HG03103 (cell line): ENCODE data around the gene DECR2.
A peak's percentile ranks its signal among the peaks of the same experiment; 100 is the strongest.

Experiments
- ATAC-seq: cut with Tn5 transposase; IDR thresholded peaks from one replicate; pipeline ENCODE4 v1.9.1; 2021; ENCODE audit warnings: low read depth; ENCODE audit not compliant: unreplicated experiment

Gene DECR2

DNA sequence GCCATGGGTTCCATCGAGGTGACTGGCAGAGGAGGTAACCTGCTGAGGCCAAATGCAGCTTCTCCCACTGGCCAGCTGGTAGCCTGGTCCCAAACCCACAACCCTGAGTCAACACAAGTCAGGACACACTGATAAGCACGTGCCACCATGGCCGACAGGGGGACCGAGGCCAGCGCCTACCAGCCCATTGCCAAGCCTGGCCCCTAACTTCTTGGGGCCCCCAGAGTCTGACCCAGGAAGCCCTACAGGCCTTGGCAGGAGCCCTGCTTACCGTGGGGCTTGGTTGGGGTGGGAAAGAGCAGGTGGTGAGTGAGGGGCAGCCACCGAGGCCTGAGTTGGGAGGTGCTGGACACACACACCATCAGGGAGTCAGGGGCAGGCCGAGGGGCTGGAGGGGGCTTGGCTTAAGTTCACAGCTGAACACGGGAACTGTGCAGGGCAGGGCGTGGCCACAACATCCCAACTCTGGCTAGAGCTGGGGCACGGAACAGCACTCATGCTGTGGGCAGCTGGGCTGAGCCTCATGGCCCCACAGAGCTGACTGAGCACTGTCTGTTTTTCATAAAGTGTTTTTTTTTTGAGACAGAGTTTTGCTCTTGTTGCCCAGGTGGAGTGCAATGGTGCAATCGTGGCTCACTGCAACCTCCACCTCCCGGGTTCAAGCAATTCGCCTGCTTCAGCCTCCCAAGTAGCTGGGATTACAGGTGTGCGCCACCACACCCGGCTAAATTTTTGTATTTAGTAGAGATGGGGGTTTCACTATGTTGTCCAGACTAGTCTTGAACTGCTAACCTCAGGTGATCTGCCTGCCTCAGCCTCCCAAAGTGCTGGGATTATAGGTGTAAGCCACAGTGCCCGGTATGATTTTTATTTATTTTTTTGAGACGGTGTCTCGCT lies 36.8 kb upstream of the DECR2 start:
- ATAC-seq, result no peak

GRCh38 chr16:366476-366875 lies 35.2 kb upstream of the DECR2 start:
- ATAC-seq, result no peak

DNA sequence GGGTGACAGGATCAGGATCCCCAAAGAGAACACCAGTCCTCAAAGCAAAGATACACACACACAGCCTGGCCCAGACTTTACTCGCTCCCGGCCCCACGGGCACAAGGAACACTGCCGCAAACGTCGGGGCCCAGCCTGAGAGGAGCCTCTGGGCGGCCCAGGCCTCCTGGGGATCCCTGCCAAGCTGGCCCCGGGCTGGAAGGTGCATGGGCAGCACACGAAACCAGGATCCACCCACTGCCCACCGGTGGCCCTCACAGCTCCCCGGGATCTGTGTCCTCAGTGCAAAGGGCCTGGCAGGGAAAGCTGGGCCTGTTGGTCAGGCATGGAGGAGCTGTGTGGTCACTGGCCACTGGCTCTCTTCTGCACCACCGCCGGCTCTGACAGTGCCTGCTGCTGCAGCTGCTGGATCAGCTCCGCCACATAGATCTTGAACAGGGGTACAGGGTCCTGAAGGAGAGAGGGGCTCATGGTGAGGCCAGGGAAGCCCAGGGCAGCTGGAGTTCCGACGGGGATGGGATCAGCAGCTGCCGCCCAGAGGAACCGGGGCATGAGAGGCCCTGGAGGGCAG lies 34.3 kb upstream of the DECR2 start:
- ATAC-seq, result no peak

DNA sequence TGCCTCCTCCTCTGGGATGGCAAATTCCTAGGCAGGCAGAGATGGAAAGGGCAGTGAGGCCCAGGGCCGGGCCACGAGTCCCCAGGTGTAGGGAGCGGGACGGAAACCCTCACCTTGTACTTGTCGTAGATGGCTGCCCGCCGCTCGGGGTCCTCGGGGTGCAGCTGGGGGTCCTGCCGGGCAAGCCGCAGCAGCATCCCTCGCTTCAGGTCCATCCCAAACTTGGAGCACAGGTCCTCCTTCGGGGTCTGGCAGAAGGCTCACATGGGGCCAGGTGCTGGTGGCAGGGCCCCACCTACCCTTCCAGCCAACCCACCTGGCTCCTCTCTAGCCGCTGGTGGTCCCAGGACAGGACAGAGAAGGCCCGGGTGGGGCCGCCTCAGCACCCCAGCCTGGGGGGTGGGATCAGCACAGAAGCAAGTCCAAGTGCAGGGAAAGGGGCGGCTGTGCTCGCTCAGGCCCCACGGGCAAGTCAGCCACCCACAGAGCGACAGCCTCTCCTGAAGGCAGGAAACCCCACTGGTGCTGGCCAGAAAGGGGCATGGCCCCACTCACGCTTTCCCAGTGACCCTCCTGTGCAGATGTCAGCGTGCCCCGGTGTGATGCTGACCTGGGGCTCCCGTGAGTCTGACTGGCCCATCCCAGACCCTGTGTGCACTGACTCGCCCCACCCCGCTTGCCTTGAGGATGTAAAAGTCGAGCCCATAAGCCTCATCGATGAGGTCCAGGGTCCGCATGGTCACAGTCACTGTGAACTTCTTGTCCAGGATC lies 33.1 kb upstream of the DECR2 start:
- no peak for ATAC-seq

GRCh38 chr16:369275-369865 lies 32.3 kb upstream of the DECR2 start:
- no peak for ATAC-seq

DNA sequence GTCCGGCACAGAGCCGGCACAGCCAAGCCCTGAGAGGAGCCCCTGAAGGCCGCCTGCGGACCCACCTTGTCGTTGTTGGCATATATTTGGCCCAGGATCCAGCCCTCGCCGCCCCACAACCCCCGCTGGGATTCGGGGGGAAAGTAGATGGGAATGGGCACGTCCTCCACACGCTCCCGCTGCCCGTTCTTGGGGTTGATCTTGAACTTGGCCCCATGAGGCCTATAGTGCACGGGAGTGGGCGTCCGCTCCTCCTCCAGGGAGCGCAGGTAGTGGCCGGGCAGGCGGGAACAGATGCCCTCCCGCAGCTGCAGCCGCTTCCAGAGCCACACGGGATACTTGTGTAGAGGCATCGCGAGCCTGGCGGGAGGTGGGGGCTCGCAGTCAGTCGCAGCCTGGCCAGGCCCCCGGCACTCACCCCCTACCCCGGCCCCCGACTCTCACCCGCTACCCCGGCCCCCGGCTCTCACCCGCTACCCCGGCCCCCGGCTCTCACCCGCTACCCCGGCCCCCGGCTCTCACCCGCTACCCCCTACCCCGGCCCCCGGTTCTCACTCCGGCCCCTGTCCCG lies 31.7 kb upstream of the DECR2 start:
- no peak for ATAC-seq

DNA sequence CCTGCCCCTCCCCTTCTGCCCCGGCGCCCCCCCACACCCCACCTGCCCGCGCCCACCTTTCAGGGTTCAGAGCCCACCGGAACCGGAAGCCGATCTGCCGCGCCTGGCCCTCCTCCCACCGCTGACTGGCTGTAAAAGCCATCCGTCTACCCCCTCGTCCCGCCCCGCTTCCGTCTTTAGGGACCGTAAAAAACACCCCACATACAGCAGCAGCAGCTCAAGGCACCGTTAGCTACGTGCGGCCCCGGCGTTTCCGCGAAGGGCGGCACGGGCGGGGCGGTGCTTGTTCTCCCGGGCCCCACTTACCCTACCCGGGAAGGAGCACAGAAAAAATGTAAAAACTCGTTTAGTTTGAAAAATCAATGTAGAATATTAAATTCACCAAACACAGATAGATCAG lies 31.2 kb upstream of the DECR2 start, which contains the start of gene MRPL28:
Gene MRPL28 (minus strand): TSS at position 96 of the 400 bp plus-strand sequence. CDS start 320 bp downstream, outside the sequence.
- peak; percentile 75 for ATAC-seq

GRCh38 chr16:370979-371514 lies 30.6 kb upstream of the DECR2 start:
- ATAC-seq, result no peak

DNA sequence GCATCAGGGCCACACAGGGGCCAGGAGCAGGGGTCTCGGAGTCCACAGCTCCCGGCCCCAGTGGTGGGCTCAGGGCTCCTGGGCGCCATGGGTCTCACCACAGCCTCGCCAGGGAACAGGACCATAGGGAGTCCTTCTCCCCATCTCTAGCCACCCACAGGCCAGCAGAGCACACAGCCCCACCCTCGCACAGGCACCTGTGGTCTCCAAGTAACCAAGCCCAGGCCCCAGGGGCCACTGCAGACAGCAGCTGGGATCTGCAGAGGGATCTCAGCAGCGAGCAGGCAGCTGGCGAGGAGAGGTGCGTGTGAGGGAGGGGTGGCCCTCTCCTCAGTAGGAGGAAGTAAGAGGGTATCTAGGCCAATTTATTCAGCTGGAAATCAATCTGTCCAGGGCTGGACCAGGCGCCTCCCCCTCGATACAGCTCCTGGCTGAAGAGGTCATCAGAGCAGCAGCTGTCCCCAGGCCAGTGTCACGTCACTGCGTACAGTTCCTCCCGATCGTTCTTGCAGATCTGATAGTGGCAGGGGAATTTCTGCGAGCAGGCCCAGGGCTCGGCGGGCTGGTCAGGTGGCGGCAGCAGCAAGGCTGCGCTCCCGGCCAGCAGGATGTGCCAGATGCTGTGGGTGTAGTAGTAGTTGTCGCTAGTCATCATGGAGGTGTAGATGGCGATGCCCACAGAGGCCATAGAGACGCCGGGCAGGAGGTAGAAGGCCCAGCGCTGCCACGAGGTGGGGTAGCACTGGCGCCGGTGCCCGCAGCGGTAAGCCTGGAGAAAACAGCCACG lies 30.0 kb upstream of the DECR2 start:
- no peak for ATAC-seq

DNA sequence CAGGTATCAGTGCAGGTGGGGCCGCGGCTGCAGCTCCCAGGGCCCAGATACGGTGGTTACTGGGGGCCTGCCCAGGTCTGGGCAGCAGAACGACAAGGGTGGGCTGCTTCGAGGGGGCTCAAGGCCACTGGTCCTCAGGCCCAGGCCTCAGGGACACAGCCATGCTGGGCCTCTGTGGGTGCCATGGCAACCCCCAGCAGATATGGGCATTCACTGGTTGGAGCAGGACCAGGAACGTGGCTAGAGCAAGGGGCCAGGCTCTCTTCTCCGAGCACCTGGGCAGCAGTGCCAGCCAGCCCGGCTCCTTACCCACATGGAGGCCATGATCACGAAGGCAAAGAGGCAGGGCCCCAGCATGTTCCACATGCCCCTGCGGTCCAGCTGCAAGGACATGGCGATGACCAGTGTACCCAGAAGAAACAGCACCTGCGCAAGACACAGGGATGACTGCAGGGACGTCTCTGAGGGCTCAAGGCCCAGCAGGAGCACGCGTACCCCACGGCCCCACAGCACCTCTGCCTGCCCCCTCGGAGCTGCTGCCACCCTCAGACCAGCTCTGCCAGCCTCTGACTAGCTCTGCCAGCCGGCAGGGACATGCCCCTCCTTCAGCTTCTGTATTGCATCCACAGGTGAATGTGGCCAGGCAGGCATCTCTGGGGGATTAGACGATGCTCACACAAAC lies 29.2 kb upstream of the DECR2 start:
- ATAC-seq, result no peak

DNA sequence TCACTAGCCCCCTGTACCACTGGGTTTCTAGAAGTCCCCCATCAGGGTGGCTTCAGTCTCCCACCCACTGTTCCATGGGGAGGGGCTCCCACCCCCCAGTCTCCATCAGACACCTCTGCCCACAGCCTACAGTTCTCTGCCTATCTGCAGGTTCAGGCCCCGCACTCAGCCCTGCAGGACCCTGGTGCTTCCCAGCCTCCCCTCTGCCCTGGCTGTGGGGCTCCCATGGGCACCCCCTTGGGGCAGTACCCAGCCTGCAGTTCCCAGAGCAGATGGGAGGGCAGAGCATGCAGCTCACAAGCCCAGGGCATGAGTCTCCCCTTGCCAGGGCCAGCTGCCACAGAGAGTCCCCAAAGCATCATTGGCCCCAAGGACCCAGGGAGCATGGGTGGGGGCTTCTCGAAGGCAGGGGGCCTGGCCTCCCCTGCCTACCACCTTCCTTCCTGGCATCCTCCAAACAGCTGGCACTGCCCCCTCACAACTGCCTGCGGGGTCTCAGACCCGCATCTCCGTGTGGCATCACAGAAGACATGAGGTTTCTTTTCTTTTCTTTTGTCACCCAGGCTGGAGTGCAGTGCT lies 28.6 kb upstream of the DECR2 start:
- ATAC-seq, result no peak

- ATAC-seq, result no peak
Observed at GRCh38 chr16:373848-374615, 27.7 kb upstream of the DECR2 start.

DNA sequence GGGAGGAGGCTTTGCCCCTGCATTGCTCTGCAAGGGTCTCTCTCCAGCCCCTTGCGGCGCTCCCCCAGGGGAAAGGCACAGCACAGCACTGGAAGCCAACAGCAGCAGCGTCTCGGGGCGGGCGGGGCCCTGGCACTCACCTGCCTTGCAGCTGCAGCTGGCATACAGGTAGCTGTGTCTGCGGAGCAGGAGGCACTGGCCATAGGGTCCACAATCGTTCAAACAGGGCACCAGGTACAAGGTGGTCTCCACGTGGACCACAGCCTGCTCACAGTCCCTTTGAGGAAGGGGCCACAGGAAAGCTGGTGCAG lies 27.1 kb upstream of the DECR2 start:
- ATAC-seq, result no peak

- no peak for ATAC-seq
Observed at GRCh38 chr16:375212-375611, 26.5 kb upstream of the DECR2 start.

- ATAC-seq, result no peak
Observed at GRCh38 chr16:375927-376816, 25.5 kb upstream of the DECR2 start.

GRCh38 chr16:376817-377418 lies 24.8 kb upstream of the DECR2 start:
- no peak for ATAC-seq
